SH-SY5Y (cell line): ENCODE results near the gene GLOD4.

Source experiments
- GATA2 ChIP-seq: IDR thresholded peaks from 2 replicates; pipeline ENCODE4 v1.6.1; 2011; ENCODE audit warnings: mild to moderate bottlenecking, low read depth, low read length
- GATA3 ChIP-seq: IDR thresholded peaks from 2 replicates; pipeline ENCODE4 v1.6.1; 2011; ENCODE audit warnings: low read depth, mild to moderate bottlenecking, low read length, moderate library complexity

GLOD4 gene

DNA sequence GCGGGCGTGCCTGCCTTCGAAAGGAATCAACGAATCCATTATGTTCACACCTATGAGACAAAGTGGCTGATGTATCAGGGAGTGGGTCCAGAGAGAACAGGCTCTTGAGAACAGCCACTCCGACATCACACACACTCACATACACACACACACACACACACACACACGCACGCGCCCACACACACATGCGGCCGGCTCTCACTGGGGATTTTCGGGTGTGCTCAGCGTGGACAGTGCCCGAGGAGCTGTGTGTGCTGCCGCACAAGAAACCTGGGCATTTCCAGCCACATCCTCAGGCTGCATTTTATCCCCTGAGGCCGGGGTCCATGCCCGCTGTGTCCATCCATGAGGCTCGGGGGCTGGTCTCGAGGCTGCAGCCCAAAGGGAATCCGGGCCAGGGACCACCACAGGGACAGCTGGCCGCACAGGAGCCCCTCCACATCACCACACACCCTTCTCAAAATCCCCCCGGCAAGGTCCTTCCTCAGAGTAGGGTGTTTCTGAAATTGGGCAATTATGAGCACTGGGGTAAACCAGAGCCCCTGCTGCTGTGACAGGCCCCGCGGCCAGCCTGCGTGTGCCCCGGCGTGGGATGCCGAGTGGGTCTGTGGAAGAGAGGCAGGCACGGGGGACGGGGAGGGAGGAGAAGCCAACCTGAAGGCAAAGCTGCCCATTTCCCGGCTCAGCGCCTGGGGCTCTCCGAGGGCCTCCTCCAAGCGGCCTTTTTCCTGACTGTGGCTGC is 24.9 kb upstream of the GLOD4 start:
- TF ChIP-seq GATA3 = no peak
- TF ChIP-seq GATA2 = no peak

- no peak for TF ChIP-seq GATA2
- TF ChIP-seq GATA3 = no peak
Observed at GRCh38 chr17:806346-806745, 24.3 kb upstream of the GLOD4 start.

DNA sequence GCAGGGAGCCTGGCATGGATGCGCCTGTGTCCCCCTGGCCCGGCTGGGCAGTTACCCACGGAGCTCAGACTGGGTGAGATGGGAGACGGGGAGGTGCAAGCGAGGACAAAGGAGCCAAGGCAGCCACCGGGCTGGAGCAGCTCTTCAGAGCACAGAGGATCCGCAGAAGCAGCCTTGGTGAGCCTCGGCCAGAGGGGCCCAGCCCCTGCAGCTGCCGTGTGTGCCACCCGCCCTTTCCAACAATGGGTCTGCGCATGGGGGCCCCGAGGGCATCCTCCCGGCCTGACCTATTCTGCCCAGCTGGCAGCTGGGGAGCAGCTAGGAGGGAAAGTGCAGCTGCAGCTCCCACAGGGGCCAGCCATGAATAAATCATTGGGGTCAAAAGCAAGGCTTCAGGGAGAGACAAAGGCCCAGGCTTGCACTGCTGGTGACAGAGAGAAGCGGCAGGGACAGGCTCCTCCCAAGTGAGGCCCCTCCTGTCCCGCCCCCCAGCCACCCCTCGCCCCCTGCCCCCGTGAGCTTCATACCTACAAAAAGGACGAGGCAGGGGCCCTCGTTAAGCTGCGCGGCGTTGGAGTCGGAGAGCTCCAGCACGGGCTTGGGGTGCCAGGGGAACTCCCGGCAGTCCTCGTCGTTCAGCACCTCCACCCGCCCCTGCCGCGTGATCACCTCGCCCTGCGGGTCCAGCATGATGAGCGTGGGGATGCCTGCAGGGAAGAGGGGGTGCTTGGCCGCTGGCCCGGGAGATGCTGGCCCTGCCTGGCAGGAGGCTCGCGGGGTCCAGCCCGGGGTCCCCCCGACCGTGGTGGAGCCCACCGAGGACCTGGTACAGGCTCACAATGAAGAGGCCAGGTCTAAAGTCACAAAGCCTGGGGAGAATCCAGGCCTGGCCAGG is 22.7 kb upstream of the GLOD4 start:
- no peak for TF ChIP-seq GATA3
- TF ChIP-seq GATA2 = no peak

GRCh38 chr17:802901-803881 is 21.1 kb upstream of the GLOD4 start:
- TF ChIP-seq GATA3 (no peak), GATA2 (no peak)

GRCh38 chr17:802481-802880 is 20.4 kb upstream of the GLOD4 start:
- TF ChIP-seq GATA3 = no peak
- TF ChIP-seq GATA2 = no peak

DNA sequence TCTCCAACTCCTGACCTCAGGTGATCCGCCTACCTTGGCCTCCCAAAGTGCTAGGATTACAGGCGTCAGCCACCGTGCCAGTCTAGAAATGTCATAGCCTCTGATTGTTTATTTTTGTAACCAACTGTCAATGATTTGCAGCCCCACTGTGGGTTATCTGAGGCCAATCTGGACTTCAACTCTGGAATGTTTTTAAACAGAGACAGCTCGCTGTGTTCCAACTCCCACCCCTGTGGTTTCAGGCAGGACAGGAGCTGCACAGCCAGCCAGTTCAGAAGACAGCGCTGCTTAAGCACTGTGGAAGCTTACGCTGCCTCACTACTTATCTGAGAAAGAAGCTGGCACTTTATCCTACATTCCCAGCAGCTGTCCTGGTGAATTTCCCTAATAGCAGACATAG is 19.6 kb upstream of the GLOD4 start:
- TF ChIP-seq GATA2 = no peak
- no peak for TF ChIP-seq GATA3

GRCh38 chr17:800446-801242 is 18.6 kb upstream of the GLOD4 start:
- TF ChIP-seq GATA3 (no peak), GATA2 (no peak)

GRCh38 chr17:799261-799660 is 17.2 kb upstream of the GLOD4 start:
- no peak for TF ChIP-seq GATA3

DNA sequence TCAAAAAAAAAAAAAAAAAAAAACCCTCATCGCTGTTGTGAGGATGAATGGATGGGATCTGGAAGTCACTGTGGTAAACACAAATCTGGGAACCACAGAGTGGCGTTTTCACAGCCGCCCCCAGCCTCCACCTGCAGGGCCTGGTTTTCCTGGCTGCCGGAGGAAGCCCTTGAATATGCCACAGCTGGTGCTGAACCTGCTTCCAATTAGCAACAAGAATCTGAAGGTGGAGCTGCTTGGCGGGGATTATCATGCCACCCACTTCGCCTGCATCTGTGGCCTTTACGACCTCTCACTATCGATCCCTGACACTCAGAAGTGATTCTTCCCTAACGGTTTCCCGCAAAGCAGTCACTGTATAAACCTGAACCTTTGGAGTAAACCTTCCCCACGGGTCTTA is 16.2 kb upstream of the GLOD4 start:
- TF ChIP-seq GATA2 (no peak), GATA3 (no peak)

DNA sequence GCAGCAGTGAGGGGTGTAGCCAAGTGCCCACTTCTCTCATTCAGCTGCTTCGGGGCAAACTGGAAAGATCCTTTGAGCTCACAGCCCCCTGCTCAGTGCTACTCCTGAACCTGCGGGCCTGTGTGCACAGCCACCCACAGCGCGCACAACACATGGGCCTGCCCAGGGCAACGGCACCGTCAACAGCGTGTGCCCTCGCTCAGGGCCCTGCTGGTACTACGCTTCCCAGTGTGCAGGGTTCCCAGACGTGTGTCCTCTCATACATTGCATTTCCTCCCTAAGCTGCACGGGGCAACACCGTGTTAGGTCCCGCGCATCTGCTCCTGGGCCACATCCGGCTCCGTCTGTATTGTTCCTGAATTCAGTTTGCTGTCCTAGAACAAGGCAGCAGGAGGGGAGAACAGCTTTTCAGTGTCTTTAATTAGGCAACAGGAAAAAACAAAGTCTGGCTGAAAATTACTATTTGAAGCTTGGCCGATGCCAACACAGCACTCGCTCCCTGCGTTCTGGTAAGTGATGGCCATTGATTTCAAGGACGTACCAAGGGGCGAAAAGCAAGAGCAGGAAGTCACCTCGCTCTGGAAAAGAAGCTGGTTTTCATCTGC is 15.3 kb upstream of the GLOD4 start:
- no peak for TF ChIP-seq GATA2
- TF ChIP-seq GATA3 = no peak

- TF ChIP-seq GATA2 (no peak), GATA3 (no peak)
Observed at GRCh38 chr17:796609-797008, 14.5 kb upstream of the GLOD4 start.

DNA sequence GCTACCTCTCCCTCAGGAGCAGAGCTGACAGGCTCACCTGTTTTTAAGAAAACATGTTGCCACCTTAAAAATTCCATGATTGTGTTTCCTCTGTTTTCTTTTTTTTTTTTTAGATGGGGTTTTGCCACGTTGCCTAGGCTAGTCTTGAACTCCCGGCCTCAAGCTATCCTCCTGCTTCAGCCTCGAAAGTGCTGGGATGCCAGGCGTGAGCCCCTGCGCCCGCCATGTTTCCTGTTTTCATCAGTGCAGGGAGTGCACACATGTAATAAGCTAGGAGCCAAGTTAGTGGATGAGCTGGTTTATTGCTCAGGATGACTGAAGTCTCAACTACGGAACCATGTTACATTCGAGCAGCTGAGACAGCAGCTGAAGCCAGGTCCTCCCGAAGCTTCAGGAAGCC is 13.6 kb upstream of the GLOD4 start:
- TF ChIP-seq GATA3 = no peak

GRCh38 chr17:795276-795675 is 13.2 kb upstream of the GLOD4 start:
- no peak for TF ChIP-seq GATA3
- TF ChIP-seq GATA2 = no peak

GRCh38 chr17:794876-795275 is 12.8 kb upstream of the GLOD4 start:
- no peak for TF ChIP-seq GATA3
- TF ChIP-seq GATA2 = no peak
